Epithelial cell of proximal tubule (primary cell): ENCODE results near the gene SOWAHB. TPM values are rescaled to one million over a fixed set of nuclear protein-coding genes. Genes with fewer than 3 reads are reported as not detected.

Source experiments
- DNase-seq: peaks from one replicate; pipeline ENCODE4 v3.0.0-alpha.2; 2011; ENCODE audit warnings: low read depth
- H3K4me3 ChIP-seq: 2 replicates; pipeline ENCODE4 v1.5.1; 2011; ENCODE audit warnings: low read depth, mild to moderate bottlenecking, low read length
- CTCF ChIP-seq: conservative IDR thresholded peaks from 2 replicates; pipeline ENCODE4 v1.5.1; 2012; ENCODE audit warnings: low read depth, mild to moderate bottlenecking, low read length
- total RNA-seq: library from RNA; depleted of rRNA; stranded (reverse); fragments of >200 nt; gene quantifications from 2 replicates; pipeline ENCODE4 v1.2.3, GENCODE V29; 2015

Gene SOWAHB
- total RNA-seq, 1 donor from 2014 or later: 10.1 TPM

- no peak for TF ChIP-seq CTCF
- no peak for DNase-seq
- no peak overlapping the region for H3K4me3 ChIP-seq
Measured at GRCh38 chr4:76931087-76931486, 33.1 kb upstream of the SOWAHB start.

GRCh38 chr4:76930685-76931084 is 32.7 kb upstream of the SOWAHB start:
- no peak overlapping the region for H3K4me3 ChIP-seq
- no peak for DNase-seq
- TF ChIP-seq CTCF: no peak

- no peak overlapping the region for H3K4me3 ChIP-seq
- TF ChIP-seq CTCF: no peak
- DNase-seq: no peak
Measured at GRCh38 chr4:76926841-76927240, 28.9 kb upstream of the SOWAHB start.

- no peak for DNase-seq
- H3K4me3 ChIP-seq: no peak overlapping the region
- no peak for TF ChIP-seq CTCF
Measured at GRCh38 chr4:76923619-76924357, 25.8 kb upstream of the SOWAHB start.

- no peak overlapping the region for H3K4me3 ChIP-seq
- no peak for DNase-seq
- TF ChIP-seq CTCF: no peak
Measured at GRCh38 chr4:76920715-76921114, 22.8 kb upstream of the SOWAHB start.

GRCh38 chr4:76909711-76910110 is 11.8 kb upstream of the SOWAHB start:
- H3K4me3 ChIP-seq: no peak overlapping the region
- DNase-seq: no peak
- TF ChIP-seq CTCF: no peak

- no peak overlapping the region for H3K4me3 ChIP-seq
- DNase-seq: no peak
- no peak for TF ChIP-seq CTCF
Measured at GRCh38 chr4:76905521-76905920, 7.6 kb upstream of the SOWAHB start.
